ENCODE data around the gene RARB. TPM values are rescaled to one million over a fixed set of nuclear protein-coding genes. Genes with fewer than 3 reads are reported as not detected.

RARB gene
- total and polyA plus RNA-seq, 9 donors: 3.5 to 13.4 (median 7.9) TPM

DNA sequence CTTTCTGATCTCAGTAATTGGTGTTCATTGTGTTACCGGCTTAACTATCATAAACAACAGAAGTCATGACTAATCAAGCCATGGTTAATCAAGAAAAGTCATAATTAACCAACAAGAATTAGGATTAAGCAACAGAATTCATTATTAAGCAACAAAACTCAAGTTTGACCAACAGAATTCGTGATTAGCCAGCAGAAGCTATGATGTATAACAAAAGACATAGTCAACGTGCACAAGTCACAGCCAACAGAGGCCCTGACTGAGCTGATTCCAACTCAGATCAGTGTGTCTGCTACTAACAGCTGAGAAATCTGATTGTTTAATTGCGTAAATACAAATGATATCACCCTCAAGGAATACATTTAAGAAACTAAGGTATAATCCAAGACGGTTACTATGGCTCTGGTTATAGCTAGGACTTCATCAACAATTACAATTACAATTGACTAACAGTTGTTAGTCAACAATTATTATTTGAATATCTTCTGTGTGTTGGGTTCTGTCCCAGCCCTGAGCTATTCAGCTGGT, 67.7 kb downstream of the RARB start:
- Histone ChIP-seq H3K4me3 (no peak overlapping the region), H3K4me1 (ENCODE audit: insufficient read depth) (no peaks in the 10 kb centered on the region), H3K9me3 (no peaks in the 10 kb centered on the region), H3K27me3 (no peaks in the 10 kb centered on the region), H3K36me3 (no peaks in the 10 kb centered on the region), H3K27ac (no peak overlapping the region)
- 94 to 96% (median 94%) methylated on average over 5 of the region's 5 CpGs for WGBS, 3 donors
- DNase-seq: no peak
- TF ChIP-seq EP300 (IDR thresholded peaks at IDR 0.05) (no peak), POLR2A (IDR thresholded peaks at IDR 0.05) (no peak)
- TF ChIP-seq, protein P1, sequence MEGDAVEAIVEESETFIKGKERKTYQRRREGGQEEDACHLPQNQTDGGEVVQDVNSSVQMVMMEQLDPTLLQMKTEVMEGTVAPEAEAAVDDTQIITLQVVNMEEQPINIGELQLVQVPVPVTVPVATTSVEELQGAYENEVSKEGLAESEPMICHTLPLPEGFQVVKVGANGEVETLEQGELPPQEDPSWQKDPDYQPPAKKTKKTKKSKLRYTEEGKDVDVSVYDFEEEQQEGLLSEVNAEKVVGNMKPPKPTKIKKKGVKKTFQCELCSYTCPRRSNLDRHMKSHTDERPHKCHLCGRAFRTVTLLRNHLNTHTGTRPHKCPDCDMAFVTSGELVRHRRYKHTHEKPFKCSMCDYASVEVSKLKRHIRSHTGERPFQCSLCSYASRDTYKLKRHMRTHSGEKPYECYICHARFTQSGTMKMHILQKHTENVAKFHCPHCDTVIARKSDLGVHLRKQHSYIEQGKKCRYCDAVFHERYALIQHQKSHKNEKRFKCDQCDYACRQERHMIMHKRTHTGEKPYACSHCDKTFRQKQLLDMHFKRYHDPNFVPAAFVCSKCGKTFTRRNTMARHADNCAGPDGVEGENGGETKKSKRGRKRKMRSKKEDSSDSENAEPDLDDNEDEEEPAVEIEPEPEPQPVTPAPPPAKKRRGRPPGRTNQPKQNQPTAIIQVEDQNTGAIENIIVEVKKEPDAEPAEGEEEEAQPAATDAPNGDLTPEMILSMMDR (IDR thresholded peaks at IDR 0.05): no peak
- intact Hi-C loops (cut with DNase I): no loop called here

DNA sequence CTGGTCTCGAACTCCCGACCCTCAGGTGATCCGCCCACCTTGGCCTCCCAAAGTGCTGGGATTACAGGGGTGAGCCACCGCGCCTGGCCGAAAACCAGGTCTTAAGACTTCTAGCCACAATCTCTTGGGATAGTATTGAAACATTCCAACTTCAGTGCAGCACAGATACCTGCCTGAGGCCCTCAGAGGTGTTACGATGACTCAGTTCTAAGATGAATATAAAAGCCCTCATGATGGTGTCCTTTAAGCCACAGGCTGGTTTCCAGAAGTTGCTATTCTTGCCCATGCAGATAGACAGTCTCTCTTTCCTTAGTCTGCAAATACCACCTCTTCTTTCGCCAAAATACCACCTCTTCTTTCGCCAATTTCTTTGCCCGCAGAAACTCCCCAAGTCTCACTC, 69.0 kb downstream of the RARB start:
- 97% methylated on average over 10 of the region's 10 CpGs for WGBS, 3 donors
- no peak for DNase-seq
- no peak overlapping the region for H3K27ac ChIP-seq
- intact Hi-C loops (cut with DNase I): no loop called here
- no peaks in the 10 kb centered on the region for H3K36me3 ChIP-seq
- TF ChIP-seq, protein P1 (IDR thresholded peaks at IDR 0.05): no peak
- TF ChIP-seq EP300 (IDR thresholded peaks at IDR 0.05): no peak
- TF ChIP-seq POLR2A (IDR thresholded peaks at IDR 0.05): no peak
- H3K4me1 ChIP-seq (ENCODE audit: insufficient read depth): no peaks in the 10 kb centered on the region
- H3K4me3 ChIP-seq: no peak overlapping the region
- no peaks in the 10 kb centered on the region for H3K27me3 ChIP-seq
- no peaks in the 10 kb centered on the region for H3K9me3 ChIP-seq

DNA sequence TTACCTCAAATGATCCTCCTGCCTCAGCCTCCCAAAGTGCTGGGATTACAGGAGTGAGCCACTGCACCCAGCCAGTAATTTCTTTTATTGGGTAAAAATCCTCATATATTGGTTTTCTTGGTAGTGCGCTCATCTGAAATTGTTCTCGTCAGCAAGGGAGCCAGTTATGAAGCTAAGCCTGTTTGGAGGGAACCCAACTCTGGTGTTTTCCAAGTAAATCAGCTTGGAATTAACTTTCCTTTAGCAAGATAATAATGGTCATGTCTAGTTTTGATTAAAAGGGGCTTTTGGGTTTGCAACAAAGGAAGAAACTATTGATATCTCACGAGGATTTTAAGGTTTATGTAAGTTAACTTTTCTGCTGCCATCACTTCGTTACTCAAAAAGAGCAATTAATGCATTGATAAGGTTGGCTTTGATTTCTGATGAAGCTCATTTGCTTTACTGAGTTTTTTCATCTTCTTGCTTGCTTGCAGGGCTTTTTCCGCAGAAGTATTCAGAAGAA, 72.7 kb downstream of the RARB start:
- H3K9me3 ChIP-seq: no peaks in the 10 kb centered on the region
- H3K4me3 ChIP-seq: no peak overlapping the region
- DNase-seq: no peak
- intact Hi-C loops (cut with DNase I): no loop called here
- no peaks in the 10 kb centered on the region for H3K36me3 ChIP-seq
- H3K27me3 ChIP-seq: no peaks in the 10 kb centered on the region
- no peaks in the 10 kb centered on the region for H3K4me1 ChIP-seq (ENCODE audit: insufficient read depth)
- 53 to 60% (median 59%) methylated on average over 5 of the region's 5 CpGs for WGBS, 3 donors
- TF ChIP-seq EP300 (IDR thresholded peaks at IDR 0.05) (no peak), POLR2A (IDR thresholded peaks at IDR 0.05) (no peak)
- TF ChIP-seq, protein P1 (IDR thresholded peaks at IDR 0.05): no peak
- no peak overlapping the region for H3K27ac ChIP-seq

DNA sequence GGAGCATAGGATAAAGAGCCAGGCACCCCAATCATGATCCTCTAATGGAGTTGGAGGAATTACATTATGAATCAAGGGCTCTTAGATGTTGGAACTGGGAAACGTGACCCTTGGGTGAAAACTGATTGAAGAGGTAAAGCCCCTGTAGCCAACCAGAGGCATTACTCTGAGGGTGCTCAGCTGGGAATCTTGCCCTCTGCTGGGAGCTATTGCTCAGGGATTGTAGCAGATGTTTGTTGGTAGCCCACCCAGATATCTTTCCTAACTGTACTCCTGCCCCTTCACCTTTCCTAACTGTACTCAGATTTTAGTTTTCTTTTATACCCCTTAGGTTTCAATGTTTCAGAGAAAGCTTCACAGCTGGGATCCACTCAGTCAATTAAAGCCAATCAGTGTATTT, 74.2 kb downstream of the RARB start:
- DNase-seq: no peak
- Histone ChIP-seq H3K4me3 (no peak overlapping the region), H3K36me3 (no peaks in the 10 kb centered on the region), H3K4me1 (ENCODE audit: insufficient read depth) (no peaks in the 10 kb centered on the region), H3K27me3 (no peaks in the 10 kb centered on the region), H3K27ac (no peak overlapping the region), H3K9me3 (no peaks in the 10 kb centered on the region)
- TF ChIP-seq, protein P1 (IDR thresholded peaks at IDR 0.05): no peak
- TF ChIP-seq POLR2A (IDR thresholded peaks at IDR 0.05) (no peak), EP300 (IDR thresholded peaks at IDR 0.05) (no peak)
- 84 to 100% (median 93%) methylated on average over 1 of the region's 1 CpG for WGBS, 3 donors
- intact Hi-C loops (cut with DNase I): no loop called here
